NCI-H82 (cell line): ENCODE results near the gene DCC.
"Not testable (repeated sequence)": the region's sequence is repeated elsewhere in the genome, so short reads cannot be mapped to it uniquely, and the experiment has no call there.

Source experiments
- DNase-seq: peaks from one replicate; lab custom pipeline; 2025; lab: John Stamatoyannopoulos, UW

DCC gene

GRCh38 chr18:52352920-52353319, 12.9 kb downstream of the DCC start:
- no peak for DNase-seq

- DNase-seq, result no peak
Observed at GRCh38 chr18:52353589-52353988, 13.6 kb downstream of the DCC start.

- DNase-seq, result no peak
Observed at GRCh38 chr18:52363861-52364260, 23.9 kb downstream of the DCC start.

GRCh38 chr18:52366851-52367250, 26.9 kb downstream of the DCC start:
- not testable (repeated sequence) for DNase-seq

GRCh38 chr18:52367953-52368742, 28.2 kb downstream of the DCC start:
- DNase-seq, result no peak

- DNase-seq, result no peak
Observed at GRCh38 chr18:52370841-52371240, 30.8 kb downstream of the DCC start.

- no peak for DNase-seq
Observed at GRCh38 chr18:52376104-52376503, 36.1 kb downstream of the DCC start.

- no peak for DNase-seq
Observed at GRCh38 chr18:52377094-52377493, 37.1 kb downstream of the DCC start.

- no peak for DNase-seq
Observed at GRCh38 chr18:52386306-52386705, 46.3 kb downstream of the DCC start.

- DNase-seq, result no peak
Observed at GRCh38 chr18:52387175-52387574, 47.2 kb downstream of the DCC start.

- DNase-seq, result peak; percentile 88
Observed at GRCh38 chr18:52391810-52392559, 52.0 kb downstream of the DCC start.

- no peak for DNase-seq
Observed at GRCh38 chr18:52394602-52395001, 54.6 kb downstream of the DCC start.

GRCh38 chr18:52395146-52395852, 55.3 kb downstream of the DCC start:
- DNase-seq, result no peak

GRCh38 chr18:52401236-52401635, 61.2 kb downstream of the DCC start:
- no peak for DNase-seq

- no peak for DNase-seq
Observed at GRCh38 chr18:52402814-52403213, 62.8 kb downstream of the DCC start.

- DNase-seq, result no peak
Observed at GRCh38 chr18:52403291-52404021, 63.5 kb downstream of the DCC start.

GRCh38 chr18:52408800-52409302, 68.9 kb downstream of the DCC start:
- no peak for DNase-seq

GRCh38 chr18:52409727-52410126, 69.7 kb downstream of the DCC start:
- no peak for DNase-seq

GRCh38 chr18:52415131-52415530, 75.1 kb downstream of the DCC start:
- DNase-seq, result no peak

- DNase-seq, result peak; percentile 78
Observed at GRCh38 chr18:52422985-52423601, 83.1 kb downstream of the DCC start.

GRCh38 chr18:52426041-52426440, 86.0 kb downstream of the DCC start:
- no peak for DNase-seq
